Ecto neural progenitor cell (in vitro differentiated cells): ENCODE results near the gene SFTPA2.
"Not testable (repeated sequence)": the region's sequence is repeated elsewhere in the genome, so short reads cannot be mapped to it uniquely, and the experiment has no call there.

Experiments used
- DNase-seq: peaks from one replicate; pipeline ENCODE4 v3.0.0-alpha.2; 2018; ENCODE audit warnings: low spot score

The SFTPA2 gene

DNA sequence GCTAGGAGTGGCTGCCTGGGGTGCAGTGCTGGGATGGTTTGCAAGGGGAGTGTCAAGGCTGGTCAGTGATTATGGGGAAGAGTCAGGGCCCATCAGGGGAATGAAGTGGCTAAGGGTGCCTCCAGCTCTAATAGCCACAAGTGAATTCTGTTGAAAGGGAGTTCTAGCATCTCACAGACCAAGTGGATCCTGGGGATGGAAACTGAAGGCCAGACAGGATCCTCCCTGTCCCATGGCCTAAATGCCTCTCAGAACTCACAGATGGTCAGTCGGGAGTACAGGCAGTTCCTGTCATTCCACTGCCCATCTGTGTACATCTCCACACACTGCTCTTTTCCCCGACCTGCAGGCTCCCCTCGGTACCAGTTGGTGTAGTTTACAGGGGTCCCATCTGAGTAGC is 3.2 kb downstream of the SFTPA2 start:
- not testable (repeated sequence) for DNase-seq

DNA sequence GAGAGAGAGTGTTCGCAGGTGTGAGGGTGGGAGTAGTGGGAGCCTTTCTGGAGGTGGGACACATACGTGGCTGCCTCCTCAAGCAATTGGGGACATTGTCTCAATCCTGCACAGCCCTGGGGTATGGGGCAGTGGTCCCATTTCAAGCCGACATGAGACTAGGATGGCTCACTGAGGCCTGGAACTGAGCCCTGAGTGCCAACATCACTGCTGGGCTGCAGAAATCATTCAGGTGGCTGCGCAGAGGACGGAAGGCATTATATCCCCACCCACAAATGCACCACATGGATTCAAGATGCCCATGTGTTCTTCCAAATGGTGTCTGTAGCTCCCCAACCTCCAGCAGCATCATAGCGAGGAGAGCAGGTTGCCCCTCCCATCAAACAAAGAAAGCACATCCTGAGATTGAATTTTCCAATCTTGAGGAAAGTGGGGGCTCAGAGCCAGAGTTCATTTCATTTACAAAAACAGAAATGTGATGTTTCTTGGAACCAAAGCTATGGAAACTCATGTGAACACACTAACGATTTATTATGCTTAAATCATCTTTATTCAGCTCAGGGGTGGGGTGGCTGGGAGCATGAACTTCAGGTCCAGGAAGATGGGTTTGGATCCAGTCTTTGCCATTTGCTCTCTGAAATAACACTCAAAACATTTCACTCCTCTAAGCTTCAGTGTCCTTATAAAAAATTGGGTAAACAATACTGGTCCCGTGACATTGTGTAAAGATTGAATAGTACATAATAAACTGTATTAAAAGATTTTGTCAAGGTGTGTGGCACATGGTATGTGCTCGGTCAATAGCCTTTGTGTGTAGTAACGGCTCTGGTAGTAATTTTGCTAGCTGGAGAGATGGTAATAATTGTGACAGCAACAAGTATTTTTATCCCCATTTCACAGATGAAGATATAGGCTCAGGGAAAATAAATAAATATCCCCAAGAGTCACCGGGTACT is 4.6 kb downstream of the SFTPA2 start:
- no peak for DNase-seq

DNA sequence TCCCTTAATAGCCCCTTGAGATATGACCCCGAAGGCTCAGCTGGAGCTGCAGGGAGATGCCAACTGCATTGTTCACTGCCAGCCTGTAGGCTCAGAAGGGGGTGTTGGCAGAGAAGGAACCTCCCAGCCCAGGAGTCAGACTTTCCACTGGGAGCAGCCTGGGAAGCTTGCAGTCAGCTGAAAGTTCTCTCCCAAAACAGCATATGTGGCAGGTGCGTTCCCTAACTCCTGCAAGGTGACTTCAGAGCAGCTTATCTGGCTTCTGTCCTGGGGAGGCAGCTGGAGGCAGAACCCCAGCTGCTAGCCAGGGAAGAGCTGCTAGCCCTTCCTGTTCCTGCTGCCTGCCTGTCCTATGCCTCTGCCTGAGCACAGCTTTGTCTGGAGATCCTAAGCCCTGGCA is 8.1 kb downstream of the SFTPA2 start:
- DNase-seq = no peak

DNA sequence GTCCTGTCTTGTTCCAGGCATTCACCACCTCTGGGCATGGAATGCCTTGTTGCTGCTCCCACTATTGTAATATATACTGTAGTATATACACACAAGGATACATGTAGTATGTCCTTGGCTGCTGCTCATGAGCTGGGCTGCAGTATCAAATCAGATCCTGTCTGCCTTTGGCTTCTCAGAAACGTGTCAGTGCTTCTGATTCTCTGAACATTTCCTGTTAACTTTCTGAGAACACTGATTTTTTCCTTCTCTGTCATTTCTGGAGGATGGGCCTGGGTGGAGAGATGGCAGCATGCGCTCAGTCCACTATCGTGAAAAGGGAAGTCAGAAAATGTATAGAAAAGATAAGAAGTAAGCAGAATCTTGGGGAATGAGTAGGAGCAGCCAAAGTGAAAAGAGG is 12.2 kb downstream of the SFTPA2 start:
- no peak for DNase-seq

DNA sequence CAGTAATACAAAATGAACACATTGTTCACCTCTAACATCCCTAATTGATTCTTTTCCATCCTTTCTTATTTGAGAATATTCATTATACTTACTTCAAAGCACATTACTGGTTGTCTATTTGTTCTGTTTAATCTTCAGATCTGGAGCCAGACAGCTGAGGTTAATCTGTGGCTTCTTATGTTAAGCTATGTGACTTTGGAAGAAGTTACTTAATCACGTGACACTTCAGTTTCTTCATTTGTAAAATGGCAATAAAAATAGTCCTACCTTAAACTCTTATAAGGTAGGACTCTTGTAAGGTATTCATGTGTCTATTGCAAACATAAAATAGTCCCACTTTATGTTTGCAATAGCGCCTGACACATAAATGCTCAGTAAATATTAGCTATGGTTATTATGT is 13.1 kb downstream of the SFTPA2 start:
- DNase-seq = not testable (repeated sequence)

DNA sequence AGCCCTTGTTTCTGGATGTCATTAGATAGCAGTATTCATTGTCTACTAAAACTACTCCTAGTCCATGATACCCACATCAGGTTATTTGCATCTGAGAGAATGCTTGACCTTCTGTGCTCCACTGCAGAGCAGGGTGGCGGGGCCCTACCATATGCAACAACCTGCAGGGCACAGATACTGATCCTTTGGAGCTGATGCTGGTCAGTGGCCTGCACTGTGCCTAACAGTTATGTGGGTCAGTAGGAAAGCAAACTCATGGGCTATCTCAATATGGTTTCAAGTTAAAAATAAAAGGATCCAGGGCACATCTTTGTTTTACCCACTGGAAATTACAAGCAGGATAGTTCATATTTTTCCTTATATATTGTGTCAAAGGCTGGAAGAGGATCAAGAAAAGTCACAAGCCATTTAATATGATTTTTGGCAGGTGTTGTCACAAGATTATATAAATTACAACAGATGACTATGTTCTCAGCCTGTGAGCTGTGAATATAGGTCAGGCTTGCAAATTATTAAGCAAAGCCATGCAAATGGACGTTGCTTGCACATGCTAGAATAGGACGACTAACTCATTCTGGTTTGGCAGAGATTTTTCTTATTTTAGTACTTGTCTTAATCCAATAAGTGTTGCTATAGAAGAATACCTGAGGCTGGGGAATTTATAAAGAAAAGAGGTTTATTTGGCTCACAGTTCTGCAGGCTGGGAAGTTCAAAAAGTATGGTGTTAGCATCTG is 15.1 kb downstream of the SFTPA2 start:
- not testable (repeated sequence) for DNase-seq

DNA sequence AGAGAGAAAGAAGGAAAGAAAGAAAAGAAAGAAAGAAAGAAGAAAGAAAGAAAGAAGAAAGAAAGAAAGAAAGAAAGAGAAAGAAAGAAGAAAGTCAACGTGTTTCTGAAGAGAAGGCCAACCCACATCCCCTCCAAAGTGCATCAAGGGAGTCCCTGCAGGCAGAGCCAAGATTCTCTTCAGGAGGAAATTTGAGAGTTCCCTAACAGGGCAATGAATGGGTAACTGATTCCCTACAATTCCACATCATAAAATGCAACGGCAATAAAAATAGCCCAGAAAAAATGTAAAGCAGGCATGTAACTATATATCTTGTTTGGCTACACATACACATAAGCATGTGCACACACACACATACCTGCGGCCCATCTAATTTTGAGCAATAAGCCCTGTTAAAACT is 15.8 kb downstream of the SFTPA2 start:
- not testable (repeated sequence) for DNase-seq

DNA sequence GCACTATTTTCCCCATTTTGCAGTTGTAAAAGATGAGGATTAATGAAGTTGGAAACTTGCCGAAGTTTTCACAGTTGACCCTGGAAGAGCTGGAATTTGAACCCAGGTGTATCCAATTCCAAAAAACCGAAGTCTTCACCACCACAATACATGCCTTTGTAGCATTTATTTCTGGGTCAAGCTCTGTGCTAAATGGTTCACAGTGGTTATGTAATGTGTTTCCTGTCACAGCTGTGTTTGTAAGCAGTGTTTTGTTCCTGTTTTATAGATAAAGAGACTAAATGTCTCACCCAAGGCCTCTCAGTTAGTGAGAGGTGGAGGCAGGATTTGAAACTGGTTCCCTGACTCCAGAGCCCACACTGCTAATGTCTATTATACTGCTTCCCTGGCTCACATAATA is 17.6 kb downstream of the SFTPA2 start:
- no peak for DNase-seq

DNA sequence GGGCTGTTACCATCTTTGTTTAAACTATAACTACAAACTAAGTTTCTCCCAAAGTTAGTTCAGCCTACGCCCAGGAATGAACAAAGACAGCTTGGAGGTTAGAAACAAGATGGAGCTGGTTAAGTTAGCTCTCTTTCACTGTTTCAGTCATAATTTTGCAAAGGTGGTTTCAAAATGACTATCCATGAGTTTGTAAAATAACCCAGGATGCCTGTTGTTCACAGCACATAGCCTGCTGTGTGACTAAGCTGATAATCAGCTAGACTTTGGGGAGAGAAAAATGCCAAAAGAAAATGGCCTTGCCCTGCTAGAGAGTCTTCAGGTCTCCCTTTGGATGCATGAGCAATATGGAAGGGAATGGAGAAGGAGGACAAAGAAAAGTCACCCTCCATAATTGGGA is 19.3 kb downstream of the SFTPA2 start:
- not testable (repeated sequence) for DNase-seq

DNA sequence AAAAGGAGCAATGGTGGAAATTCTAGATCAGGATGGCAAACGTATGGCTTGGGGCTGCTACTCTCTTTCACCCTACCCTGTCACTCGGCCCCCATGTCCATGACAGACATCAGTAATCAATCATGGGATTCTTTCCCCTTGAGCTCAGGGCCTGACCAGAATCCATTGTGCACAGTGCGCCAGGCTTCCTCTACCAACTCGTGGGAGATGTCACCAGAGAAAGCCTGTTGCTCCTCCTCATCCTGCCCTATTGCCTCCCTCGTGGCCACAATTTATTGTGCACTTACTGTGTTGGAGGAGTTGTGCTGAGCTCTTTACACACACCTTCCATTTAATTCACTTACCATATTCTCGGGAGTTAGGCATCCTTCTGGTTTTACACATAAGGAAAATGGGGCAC is 21.9 kb downstream of the SFTPA2 start:
- DNase-seq = not testable (repeated sequence)

DNA sequence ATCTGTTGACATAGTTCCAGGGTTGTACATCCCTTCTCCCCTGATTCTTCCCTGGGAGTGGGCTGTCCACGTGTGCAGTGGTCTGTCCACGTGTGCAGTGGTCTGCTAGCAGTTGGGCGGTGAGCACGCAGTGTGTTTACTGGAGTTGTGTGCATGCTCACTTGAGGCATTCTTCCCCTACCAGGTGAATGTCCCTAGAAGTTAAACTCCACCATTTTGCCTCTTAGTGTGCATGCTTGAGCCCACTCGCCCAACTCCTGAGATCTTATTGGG is 26.4 kb downstream of the SFTPA2 start:
- DNase-seq = not testable (repeated sequence)

DNA sequence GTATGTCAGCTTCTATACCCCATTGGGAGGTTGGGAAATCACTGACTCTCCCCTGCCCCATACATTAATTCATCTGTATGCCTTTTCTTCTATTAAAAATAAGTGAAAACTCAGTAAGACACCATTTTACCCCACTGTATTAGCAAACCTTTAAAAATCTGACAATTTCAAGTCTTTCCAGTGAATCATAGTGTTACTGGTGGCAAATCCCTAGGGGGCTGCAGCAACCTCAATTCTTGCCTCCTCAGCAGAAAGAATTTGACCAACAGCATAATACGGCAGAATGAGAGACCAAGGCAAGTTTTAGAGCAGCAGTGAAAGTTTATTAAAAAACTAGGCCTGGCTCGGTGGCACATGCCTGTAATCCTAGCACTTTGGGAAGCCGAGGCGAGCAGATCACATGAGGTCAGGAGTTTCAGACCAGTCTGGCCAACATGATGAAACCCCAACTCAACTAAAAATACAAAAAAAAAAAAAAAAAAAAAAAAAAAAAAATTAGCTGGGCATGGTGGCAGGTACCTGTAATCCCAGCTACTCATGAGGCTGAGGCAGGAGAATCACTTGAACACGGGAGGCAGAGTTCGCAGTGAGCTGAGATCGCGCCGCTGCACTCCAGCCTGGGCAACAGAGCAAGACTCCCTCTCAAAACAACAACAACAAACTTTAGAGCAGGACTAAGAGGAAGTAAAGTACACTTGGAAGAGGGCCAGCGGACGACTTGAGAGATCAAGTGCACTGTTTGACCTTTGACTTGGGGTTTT is 26.9 kb downstream of the SFTPA2 start:
- DNase-seq = not testable (repeated sequence)

DNA sequence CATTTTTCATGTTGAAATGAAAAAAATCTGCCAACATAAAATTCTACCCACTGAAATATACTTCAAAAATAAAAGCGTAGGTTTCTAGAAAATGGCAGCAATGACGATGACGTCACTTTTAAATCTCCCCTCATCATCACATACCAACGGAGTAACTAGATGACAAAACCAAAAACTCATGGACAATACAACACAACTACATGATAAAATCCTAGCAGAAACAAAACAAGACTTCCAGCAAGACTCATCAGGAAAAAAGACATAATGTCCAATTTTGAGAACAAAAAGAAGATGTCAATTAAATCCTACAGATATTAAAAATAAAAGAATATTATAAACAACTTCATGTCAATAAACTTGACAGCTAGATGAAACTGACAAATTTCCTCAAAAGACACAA is 31.9 kb downstream of the SFTPA2 start:
- not testable (repeated sequence) for DNase-seq

DNA sequence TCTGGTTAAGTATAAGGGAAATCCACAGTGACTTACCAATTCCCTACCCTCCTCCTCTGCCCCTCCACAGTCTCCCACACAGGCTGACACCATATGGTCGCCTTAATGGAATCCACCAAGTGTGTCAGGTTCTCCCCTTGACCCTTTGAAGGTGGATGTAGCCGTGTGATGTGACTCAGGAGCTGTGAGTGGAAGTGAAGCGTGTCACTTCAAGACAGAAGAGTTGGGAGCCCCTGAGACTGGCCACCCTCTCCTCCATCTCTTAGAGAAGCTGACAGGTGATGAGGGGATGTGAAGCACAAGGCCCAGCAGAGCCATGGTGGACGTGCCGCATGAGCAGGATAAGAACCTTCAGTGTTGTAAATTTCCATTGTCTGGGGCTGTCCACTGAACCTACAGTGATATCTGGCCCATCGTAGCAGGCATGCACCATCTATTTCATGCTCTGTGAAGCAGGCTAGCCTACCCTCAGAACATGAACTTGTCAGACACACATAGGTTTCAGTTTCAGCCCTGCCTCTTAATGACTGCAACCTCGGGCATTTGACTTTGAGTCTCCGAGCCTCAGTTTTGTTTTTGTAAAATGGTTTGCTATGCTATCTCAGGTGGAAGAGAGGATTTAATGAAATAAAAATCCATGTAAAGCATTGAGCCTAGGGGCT is 35.0 kb downstream of the SFTPA2 start:
- not testable (repeated sequence) for DNase-seq

DNA sequence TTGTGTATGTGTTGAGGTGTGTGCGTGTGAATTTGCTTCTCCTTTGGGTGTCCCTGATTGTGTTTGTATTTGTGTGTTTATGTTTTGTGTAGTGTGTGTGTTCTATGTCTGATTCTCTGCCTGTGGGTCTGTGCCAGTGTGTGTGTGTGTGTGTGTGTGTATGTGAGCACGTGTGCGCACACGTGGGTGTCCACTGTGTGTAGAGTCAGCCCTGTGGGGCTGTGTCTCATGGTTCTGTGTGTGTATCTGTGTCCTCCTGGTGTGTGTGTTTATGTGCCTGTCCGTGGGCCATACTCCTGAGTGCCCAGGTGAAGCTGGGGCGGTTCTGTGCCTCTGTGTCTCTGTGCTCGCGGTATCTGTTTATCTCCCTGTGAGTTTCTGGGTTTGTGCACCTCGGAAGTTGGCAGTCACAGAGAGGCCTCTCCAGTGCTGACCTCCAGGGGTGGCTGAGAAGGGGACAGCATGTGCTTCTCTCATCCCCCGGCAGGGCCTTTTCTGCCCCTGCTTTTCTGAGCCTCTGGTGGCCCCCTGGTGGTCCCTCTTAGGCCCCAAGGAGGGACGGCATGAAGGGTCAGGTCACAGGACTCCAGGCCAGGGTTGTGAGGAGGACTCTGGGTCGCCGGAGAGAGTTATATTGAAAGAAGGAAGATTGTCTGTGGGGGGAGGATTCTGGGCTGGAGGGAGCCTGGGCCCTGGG is 36.9 kb downstream of the SFTPA2 start:
- not testable (repeated sequence) for DNase-seq

DNA sequence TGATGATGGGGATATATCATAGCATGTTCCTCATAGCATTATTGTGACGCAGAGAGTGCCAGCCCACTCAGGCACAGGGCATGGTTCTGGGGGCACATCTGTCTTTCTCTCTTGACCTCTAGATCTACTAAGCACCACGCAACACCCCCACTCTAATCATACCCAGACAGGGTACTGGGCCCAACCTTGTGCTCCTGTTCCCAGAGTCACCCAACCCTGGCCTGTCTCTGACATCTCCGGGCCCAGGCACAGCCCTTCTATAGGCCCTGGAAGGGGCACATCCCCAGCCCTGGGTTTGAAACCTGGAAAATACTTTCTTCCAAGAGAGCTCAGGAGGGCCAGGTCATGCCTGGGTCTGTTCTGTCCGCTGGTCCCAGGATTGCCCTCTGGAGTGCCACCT is 37.7 kb downstream of the SFTPA2 start:
- not testable (repeated sequence) for DNase-seq

DNA sequence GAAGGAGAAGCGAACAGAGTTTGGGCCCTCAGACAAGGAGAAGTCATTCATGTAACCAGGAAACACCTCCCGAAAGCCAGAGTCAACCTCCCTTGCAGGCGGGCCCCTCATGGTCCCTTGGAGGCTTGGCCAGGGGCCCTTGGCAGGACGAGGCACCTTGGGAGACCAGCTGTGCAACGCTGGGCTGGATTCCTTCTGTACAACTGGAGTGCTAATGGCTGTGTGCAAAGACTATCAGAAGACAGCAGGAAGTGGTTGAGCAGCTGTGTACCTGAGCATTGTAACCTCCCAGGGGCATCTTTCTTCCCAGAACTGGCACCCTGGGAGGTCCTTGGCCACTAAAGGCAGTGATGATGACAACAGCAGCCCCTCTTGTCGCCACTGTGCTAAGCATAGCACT is 38.5 kb downstream of the SFTPA2 start:
- DNase-seq = not testable (repeated sequence)

DNA sequence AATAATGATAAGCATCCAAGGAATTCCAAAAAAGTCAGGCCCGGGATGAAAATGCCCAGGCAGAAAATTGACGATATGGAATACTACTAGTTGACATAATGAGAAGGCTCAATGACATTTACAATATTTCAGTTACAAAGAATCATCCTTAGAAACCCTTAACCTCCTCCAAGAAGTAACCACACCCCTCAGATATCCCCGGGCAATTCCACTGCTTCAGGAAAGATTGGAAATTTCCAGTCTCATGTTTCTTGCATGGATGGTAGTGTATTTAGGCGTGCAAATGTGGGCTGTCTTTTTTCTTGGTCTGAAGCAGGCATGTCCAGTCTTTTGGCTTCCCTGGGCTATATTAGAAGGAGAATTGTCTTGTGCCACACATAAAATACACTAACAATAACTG is 42.6 kb downstream of the SFTPA2 start:
- DNase-seq = not testable (repeated sequence)

DNA sequence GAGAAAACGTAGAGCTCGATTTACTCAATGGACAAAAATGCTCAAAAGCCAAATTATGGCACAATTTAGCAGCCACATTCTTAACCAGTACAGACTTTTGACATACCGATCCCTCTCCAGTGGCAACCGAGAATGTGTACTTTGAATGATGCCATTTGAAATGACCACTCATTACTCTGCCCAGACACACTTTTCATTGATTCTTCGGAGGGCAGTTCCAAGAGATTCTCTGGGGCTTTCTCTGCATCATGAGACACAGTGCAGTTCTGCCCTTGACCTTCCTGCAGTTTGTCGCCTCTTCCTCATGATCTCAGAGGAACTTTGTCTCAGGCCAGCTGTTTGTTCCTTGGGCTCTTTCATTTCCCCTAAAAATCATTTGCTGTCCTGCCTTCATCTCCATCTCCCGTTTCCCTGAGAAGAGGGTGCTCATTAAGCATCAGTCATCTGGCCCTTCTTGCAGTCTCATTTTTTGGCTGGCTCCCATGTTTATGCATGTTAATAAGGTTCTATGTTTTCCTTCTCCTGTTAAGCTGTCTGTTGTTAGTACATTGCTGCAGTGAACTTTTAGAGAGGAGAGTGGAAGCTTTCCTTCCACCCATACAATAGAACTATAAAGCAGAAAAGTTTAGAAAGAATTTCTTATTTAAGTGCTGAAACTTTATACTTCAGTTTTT is 43.5 kb downstream of the SFTPA2 start:
- not testable (repeated sequence) for DNase-seq

DNA sequence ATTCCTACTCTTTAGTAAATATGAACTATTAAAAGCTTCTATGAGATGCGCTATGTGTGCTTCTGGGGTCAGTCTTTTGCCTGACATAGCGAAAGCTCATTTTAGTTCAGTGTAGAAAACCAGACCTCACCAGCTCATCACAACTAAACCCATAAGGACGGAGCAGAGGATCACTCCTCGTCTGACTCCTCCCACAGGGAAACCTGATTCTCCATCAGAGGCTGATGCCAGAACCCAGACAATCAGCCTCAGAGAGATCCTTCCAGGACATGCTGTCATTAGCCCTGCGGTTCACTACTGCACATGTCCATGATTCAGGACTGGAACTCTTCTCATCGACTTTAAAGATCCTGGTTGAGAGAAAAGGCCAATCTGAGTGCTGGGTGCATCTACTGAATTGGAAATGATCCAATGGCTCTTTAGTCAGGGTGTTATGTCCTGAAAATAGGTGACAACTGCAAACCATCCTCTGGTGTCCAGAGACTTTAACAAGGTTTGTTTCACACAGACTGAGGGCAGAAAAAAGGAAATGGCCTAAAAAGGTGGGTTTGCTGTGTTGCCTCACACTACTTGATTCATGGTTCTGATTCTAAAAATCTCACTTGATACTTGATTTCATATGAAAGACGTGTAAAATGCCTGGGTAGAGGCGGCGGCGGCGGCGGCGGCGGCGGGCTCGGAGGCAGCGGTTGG is 48.2 kb downstream of the SFTPA2 start, which contains the start of gene EIF5AL1:
EIF5AL1 (plus strand) TSS at position 643 of the 693 bp plus-strand sequence. CDS start 117 bp downstream, outside the sequence.
- not testable (repeated sequence) for DNase-seq
